Skeletal muscle tissue (tissue), 4 donors: ENCODE data around the gene C5AR1. TPM values are rescaled to one million over a fixed set of nuclear protein-coding genes. Genes with fewer than 3 reads are reported as not detected.
A peak's percentile ranks its signal among the peaks of the same experiment; 100 is the strongest.
"Not testable (repeated sequence)": the region's sequence is repeated elsewhere in the genome, so short reads cannot be mapped to it uniquely, and the experiment has no call there.

Experiments
- H3K27ac ChIP-seq: one replicate; pipeline ENCODE4 v1.7.0; 2013; ENCODE audit warnings: mild to moderate bottlenecking, low read depth, low read length, inconsistent platforms
- H3K27me3 ChIP-seq, 3 donors: one replicate each; pipeline ENCODE4 v1.7.0; 2013; ENCODE audit warnings: low read length in 3 of 3; ENCODE audit not compliant: control insufficient read depth in 3 of 3, insufficient read depth in 3 of 3
- H3K36me3 ChIP-seq, 3 donors: one replicate each; pipeline ENCODE4 v1.7.0; 2013; ENCODE audit warnings: low read length in 3 of 3; ENCODE audit not compliant: control insufficient read depth in 3 of 3, insufficient read depth in 3 of 3
- H3K4me1 ChIP-seq, 3 donors: one replicate each; pipeline ENCODE4 v1.7.0; 2013; ENCODE audit warnings: low read length in 3 of 3, mild to moderate bottlenecking in 3 of 3; ENCODE audit not compliant: control insufficient read depth in 3 of 3, insufficient read depth in 3 of 3
- H3K4me3 ChIP-seq, 3 donors: one replicate each; pipeline ENCODE4 v1.7.0; 2013; ENCODE audit warnings: low read length in 3 of 3
- H3K9ac ChIP-seq, 3 donors: one replicate each; pipeline ENCODE4 v1.7.0; 2013; ENCODE audit warnings: low read length in 3 of 3, mild to moderate bottlenecking in 3 of 3, moderate library complexity in 2 of 3, low read depth in 1 of 3
- H3K9me3 ChIP-seq, 3 donors: one replicate each; pipeline ENCODE4 v1.7.0; 2013; ENCODE audit warnings: low read length in 3 of 3; ENCODE audit not compliant: control insufficient read depth in 3 of 3
- total RNA-seq: library from RNA; depleted of rRNA; stranded (reverse); fragments of >200 nt; gene quantifications from one replicate; pipeline ENCODE4 v1.2.3, GENCODE V29; 2014
- donor health status: Osteomylitis.

C5AR1 gene
- total RNA-seq, 1 donor from 2014 or later = 1.0 TPM

DNA sequence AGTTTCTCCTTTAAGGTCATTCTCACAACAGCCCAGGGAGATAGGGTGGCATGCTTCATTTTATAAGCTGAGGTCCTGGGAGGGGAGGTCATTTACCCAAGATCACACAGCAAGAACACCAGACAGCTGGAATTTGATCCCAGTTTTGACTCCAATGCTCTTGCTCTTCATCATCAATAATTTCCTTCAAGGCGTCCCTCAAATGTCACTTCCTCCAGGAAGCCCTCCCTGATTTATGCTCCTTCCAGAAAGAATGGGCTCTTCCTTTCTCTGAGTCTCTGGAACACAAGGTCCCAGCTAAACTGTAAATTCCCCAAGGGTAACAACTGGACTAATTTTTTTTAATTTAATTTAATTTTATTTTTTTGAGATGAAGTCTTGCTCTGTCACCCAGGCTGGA lies 34.8 kb downstream of the C5AR1 start:
- Histone ChIP-seq H3K4me3 (no peak overlapping the region), H3K9me3 (no peaks in the 10 kb centered on the region), H3K9ac (no peak overlapping the region), H3K4me1 (peaks cover under 1 to 4% (median 3%) of the 10 kb centered on the region in 3 donors), H3K27ac (no peak overlapping the region), H3K27me3 (peaks cover 0 to 2% (median 0%) of the 10 kb centered on the region in 3 donors), H3K36me3 (no peaks in the 10 kb centered on the region)

- H3K36me3 ChIP-seq, H3K9ac ChIP-seq, H3K27me3 ChIP-seq, H3K27ac ChIP-seq, H3K9me3 ChIP-seq, H3K4me3 ChIP-seq: not testable (repeated sequence)
- peaks cover 12 to 15% (median 14%) of the 10 kb centered on the region in 3 donors for H3K4me1 ChIP-seq
These were observed 36.4 kb downstream of the C5AR1 start for GRCh38 chr19:47346024-47346423.

GRCh38 chr19:47348819-47349795 lies 39.4 kb downstream of the C5AR1 start, which contains the start of gene DHX34:
TSS of gene DHX34 (plus strand) at chr19:47349315. CDS start at chr19:47353031, 3,716 bp downstream.
- peak within 1 kb of the TSS; percentile 42 for H3K27ac ChIP-seq
- H3K36me3 ChIP-seq = peaks cover 13 to 16% (median 15%) of the 10 kb centered on the region in 3 donors
- H3K4me1 ChIP-seq = peaks cover 12 to 15% (median 14%) of the 10 kb centered on the region in 3 donors
- no peaks in the 10 kb centered on the region for H3K9me3 ChIP-seq
- peak within 1 kb of the TSS; percentile 64 to 81 (median 79) for H3K9ac ChIP-seq
- H3K4me3 ChIP-seq = peak within 1 kb of the TSS; percentile 87 to 95 (median 91)
- no peaks in the 10 kb centered on the region for H3K27me3 ChIP-seq

DNA sequence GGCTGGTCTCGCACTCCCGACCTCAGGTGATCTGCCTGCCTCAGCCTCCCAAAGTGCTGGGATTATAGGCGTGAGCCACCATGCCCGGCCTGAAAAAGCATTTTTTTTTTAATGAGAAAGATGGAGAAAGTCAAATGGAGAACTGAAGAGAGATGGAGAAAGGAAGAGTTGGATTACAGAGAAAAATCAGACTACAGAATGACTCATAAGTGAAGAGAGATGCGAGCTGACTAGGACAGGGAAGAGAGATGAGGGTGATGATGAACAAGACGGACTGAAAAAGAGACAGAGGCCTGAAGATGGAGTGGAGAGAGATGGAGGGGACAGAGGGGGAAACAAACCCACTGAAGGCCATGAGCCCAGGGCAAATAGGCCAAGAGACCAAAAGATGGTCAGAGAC lies 41.0 kb downstream of the C5AR1 start:
- no peaks in the 10 kb centered on the region for H3K9me3 ChIP-seq
- no peaks in the 10 kb centered on the region for H3K27me3 ChIP-seq
- H3K9ac ChIP-seq = no peak overlapping the region
- no peak overlapping the region for H3K4me3 ChIP-seq
- H3K27ac ChIP-seq = no peak overlapping the region
- peaks cover 24 to 26% (median 26%) of the 10 kb centered on the region in 3 donors for H3K36me3 ChIP-seq
- peaks cover 12 to 15% (median 14%) of the 10 kb centered on the region in 3 donors for H3K4me1 ChIP-seq

DNA sequence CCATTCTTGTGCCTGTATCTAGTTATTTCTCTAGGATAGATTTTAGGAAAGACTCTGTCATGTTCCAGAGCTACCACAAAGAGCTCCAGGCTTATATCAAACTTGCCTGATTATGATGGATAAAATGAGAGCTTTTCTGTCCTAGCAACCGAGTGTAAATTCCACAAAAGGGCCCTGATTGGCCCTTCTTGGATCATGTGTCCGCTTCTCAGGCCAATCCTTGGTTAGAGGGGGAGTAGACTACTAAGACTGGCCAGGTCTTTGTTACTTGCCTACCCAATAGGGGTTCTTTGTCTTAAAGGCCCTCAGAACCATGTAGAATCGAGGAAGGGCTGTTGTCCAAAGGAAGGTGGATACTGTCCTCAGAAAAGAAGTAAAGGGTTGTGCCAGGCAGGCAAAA lies 41.9 kb downstream of the C5AR1 start:
- Histone ChIP-seq H3K36me3 (peaks cover 28 to 33% (median 29%) of the 10 kb centered on the region in 3 donors), H3K4me1 (peaks cover 12 to 15% (median 14%) of the 10 kb centered on the region in 3 donors), H3K9me3 (no peaks in the 10 kb centered on the region), H3K27ac (no peak overlapping the region), H3K27me3 (no peaks in the 10 kb centered on the region), H3K4me3 (no peak overlapping the region), H3K9ac (no peak overlapping the region)

DNA sequence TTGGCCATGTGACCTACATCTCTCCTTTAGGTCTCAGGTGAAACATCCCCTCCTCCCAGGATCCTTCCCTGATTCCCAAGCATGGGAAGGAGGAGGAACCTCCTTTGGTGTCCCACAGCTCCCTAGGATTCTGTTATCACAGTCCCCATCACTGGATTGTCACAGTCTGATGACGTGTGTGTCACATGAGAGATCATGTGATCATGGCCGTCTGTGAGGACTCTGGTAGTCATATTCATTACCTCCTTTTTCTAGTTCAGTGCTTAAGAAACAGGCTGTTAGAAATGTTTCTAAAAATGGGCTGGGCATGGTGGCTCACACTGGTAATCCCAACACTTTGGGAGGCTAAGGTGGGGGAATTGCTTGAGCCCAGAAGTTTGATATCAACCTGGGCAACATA lies 42.4 kb downstream of the C5AR1 start:
- H3K9ac ChIP-seq = no peak overlapping the region
- H3K4me3 ChIP-seq = no peak overlapping the region
- H3K27ac ChIP-seq = no peak overlapping the region
- H3K36me3 ChIP-seq = peaks cover 33 to 39% (median 34%) of the 10 kb centered on the region in 3 donors
- H3K4me1 ChIP-seq = peaks cover 12 to 15% (median 14%) of the 10 kb centered on the region in 3 donors
- H3K9me3 ChIP-seq = no peaks in the 10 kb centered on the region
- no peaks in the 10 kb centered on the region for H3K27me3 ChIP-seq

DNA sequence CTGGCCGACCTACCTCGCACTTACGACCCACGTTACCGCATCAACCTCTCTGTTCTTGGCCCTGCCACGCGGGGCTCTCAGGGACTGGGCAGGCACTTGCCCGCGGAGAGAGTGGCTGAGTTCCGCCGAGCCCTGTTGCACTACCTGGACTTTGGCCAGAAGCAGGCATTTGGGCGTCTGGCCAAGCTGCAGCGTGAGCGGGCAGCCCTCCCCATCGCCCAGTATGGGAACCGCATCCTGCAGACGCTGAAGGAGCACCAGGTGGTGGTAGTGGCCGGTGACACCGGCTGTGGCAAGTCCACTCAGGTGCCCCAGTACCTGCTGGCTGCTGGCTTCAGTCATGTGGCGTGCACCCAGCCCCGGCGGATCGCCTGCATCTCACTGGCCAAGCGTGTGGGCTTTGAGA lies 43.6 kb downstream of the C5AR1 start:
- H3K36me3 ChIP-seq = peaks cover 44 to 51% (median 47%) of the 10 kb centered on the region in 3 donors
- no peaks in the 10 kb centered on the region for H3K9me3 ChIP-seq
- H3K27me3 ChIP-seq = no peaks in the 10 kb centered on the region
- H3K4me3 ChIP-seq = no peak overlapping the region
- no peak overlapping the region for H3K27ac ChIP-seq
- H3K9ac ChIP-seq = no peak overlapping the region
- H3K4me1 ChIP-seq = peaks cover 12 to 15% (median 14%) of the 10 kb centered on the region in 3 donors

- Histone ChIP-seq H3K27ac (no peak overlapping the region), H3K4me3 (no peak overlapping the region), H3K9ac (no peak overlapping the region), H3K27me3 (no peaks in the 10 kb centered on the region), H3K36me3 (peaks cover 63 to 78% (median 72%) of the 10 kb centered on the region in 3 donors), H3K4me1 (no peaks in the 10 kb centered on the region), H3K9me3 (no peaks in the 10 kb centered on the region)
These were observed 47.2 kb downstream of the C5AR1 start for GRCh38 chr19:47356900-47357299.

DNA sequence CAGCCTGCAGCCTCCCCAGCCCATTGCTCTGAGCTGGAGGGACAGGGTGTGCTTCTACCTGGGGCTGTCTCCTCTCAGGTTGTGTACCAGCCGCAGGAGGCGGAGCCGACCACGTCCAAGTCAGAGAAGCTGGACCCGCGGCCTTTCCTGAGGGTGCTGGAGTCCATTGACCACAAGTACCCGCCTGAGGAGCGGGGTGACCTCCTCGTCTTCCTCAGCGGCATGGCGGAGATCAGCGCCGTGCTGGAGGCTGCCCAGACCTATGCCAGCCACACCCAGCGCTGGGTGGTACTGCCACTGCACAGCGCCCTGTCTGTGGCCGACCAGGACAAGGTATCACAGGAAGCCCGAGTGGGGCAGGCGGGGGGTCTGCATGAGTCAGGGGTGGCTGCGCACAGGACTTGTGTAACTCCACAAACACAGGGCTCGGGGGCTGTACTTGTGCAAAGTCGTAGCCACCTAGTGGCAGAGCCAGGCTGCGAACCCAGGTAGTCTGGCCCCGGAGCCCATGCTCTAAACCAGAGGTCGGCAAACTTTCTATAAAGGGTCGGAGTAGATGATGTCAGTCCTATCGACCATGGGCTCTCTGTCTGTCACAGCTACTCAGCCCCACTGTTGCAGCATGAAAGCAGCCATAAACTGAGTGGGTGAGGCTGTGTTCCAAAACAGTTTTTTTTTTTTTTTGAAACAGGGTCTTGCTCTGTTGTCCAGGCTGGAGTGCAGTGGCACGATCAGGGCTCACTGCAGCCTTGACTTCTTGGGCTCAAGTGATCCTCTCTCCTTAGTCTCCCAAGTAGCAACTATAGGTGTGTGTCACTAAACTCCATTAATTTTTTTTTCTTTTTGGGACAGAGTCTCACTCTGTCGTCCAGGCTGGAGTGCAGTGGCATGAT lies 48.4 kb downstream of the C5AR1 start:
- Histone ChIP-seq H3K9me3 (no peaks in the 10 kb centered on the region), H3K9ac (no peak overlapping the region), H3K4me1 (no peaks in the 10 kb centered on the region), H3K27me3 (no peaks in the 10 kb centered on the region), H3K27ac (no peak overlapping the region), H3K36me3 (peaks cover 58 to 81% (median 70%) of the 10 kb centered on the region in 3 donors), H3K4me3 (no peak overlapping the region)
